Measurements from ENCODE around the gene MTIF3.

- TF ChIP-seq CTCF (IDR thresholded peaks at IDR 0.05; ENCODE audit: borderline replicate concordance, extremely low read depth, low read length, poor library complexity, severe bottlenecking): no peak
- no peak for TF ChIP-seq EZH2 (IDR thresholded peaks at IDR 0.05; ENCODE audit: borderline replicate concordance, low read depth, low read length, severe bottlenecking)
These were observed 25.9 kb downstream of the MTIF3 start, which contains the start of gene GTF3A for GRCh38 chr13:27424246-27425157.
